T-helper 9 cell (primary cell): ENCODE results near the gene PCDHA2.
"Not testable (repeated sequence)": the region's sequence is repeated elsewhere in the genome, so short reads cannot be mapped to it uniquely, and the experiment has no call there.

ENCODE experiments used
- DNase-seq: peaks from one replicate; pipeline ENCODE4 v3.0.0-alpha.2; 2020
- total RNA-seq, 2 donors: gene quantifications; one replicate each; lab custom pipeline; 2026; lab: John Stamatoyannopoulos, UW

PCDHA2 gene
- total RNA-seq = 0 reads per million in 2 donors

- DNase-seq = no peak
Observed at GRCh38 chr5:140794595-140795258, at the start of gene PCDHA2. PCDHA2 (plus strand) TSS chr5:140794852.

- DNase-seq = no peak
Observed at GRCh38 chr5:140753561-140753960, 41.1 kb upstream of the PCDHA2 start.

- DNase-seq = no peak
Observed at GRCh38 chr5:140764177-140764973, 30.3 kb upstream of the PCDHA2 start.

- no peak for DNase-seq
Observed at GRCh38 chr5:140767444-140767843, 27.2 kb upstream of the PCDHA2 start.

- no peak for DNase-seq
Observed at GRCh38 chr5:140780512-140780911, 14.1 kb upstream of the PCDHA2 start.

- DNase-seq = no peak
Observed at GRCh38 chr5:140785905-140786686, 8.6 kb upstream of the PCDHA2 start, which contains the start of gene PCDHA1. PCDHA1 (plus strand) TSS chr5:140786140.

- DNase-seq = not testable (repeated sequence)
Observed at GRCh38 chr5:140787422-140787821, 7.2 kb upstream of the PCDHA2 start.

- DNase-seq = not testable (repeated sequence)
Observed at GRCh38 chr5:140787849-140788504, 6.7 kb upstream of the PCDHA2 start.

GRCh38 chr5:140791089-140791488, 3.6 kb upstream of the PCDHA2 start:
- DNase-seq = no peak

GRCh38 chr5:140795259-140795641, 598 bp downstream of the PCDHA2 start:
- no peak for DNase-seq

- DNase-seq = not testable (repeated sequence)
Observed at GRCh38 chr5:140796072-140796717, 1.5 kb downstream of the PCDHA2 start.

- no peak for DNase-seq
Observed at GRCh38 chr5:140796718-140797095, 2.1 kb downstream of the PCDHA2 start.

- DNase-seq = no peak
Observed at GRCh38 chr5:140800816-140801493, 6.3 kb downstream of the PCDHA2 start, which contains the start of gene PCDHA3. PCDHA3 (plus strand) TSS chr5:140801057.

GRCh38 chr5:140801494-140801841, 6.8 kb downstream of the PCDHA2 start:
- no peak for DNase-seq

GRCh38 chr5:140802381-140802780, 7.7 kb downstream of the PCDHA2 start:
- DNase-seq = not testable (repeated sequence)

- DNase-seq = no peak
Observed at GRCh38 chr5:140802781-140803271, 8.2 kb downstream of the PCDHA2 start.

GRCh38 chr5:140806834-140807775, 12.5 kb downstream of the PCDHA2 start, which contains the start of gene PCDHA4:
PCDHA4 (plus strand) TSS chr5:140807068.
- no peak for DNase-seq

GRCh38 chr5:140808241-140808888, 13.7 kb downstream of the PCDHA2 start:
- not testable (repeated sequence) for DNase-seq

GRCh38 chr5:140808889-140809291, 14.2 kb downstream of the PCDHA2 start:
- no peak for DNase-seq
